Activated CD4-positive, alpha-beta memory T cell treated with anti-CD3 and anti-CD28 coated beads, Interleukin-2, amount 10 ng/mL, durations not matched to agents 7 days and 5 days (primary cell): ENCODE measurements around the gene MCC. TPM values are rescaled to one million over a fixed set of nuclear protein-coding genes. Genes with fewer than 3 reads are reported as not detected.
"Not testable (repeated sequence)": the region's sequence is repeated elsewhere in the genome, so short reads cannot be mapped to it uniquely, and the experiment has no call there.

ENCODE experiments used
- CTCF ChIA-PET: fragments of 350-600 bp; sonication (Branson Sonifier 250); formaldehyde crosslinking; loops from one replicate; lab custom pipeline; 2021; ENCODE audit warnings: antibody characterized with exemption, inconsistent platforms; lab: Charles Lee
- POLR2A ChIA-PET: fragments of 350-600 bp; sonication (Branson Sonifier 250); formaldehyde crosslinking; loops from one replicate; lab custom pipeline; 2021; ENCODE audit warnings: antibody characterized with exemption; lab: Charles Lee
- DNase-seq: peaks from one replicate; pipeline ENCODE4 v3.0.0-alpha.2; 2020
- H3K27ac Mint-ChIP-seq: one replicate; pipeline ENCODE4 v1.8.0; 2021; ENCODE audit warnings: mild to moderate bottlenecking, mixed read lengths
- H3K27me3 Mint-ChIP-seq: one replicate; pipeline ENCODE4 v1.8.0; 2021; ENCODE audit warnings: mixed read lengths
- H3K36me3 Mint-ChIP-seq: one replicate; pipeline ENCODE4 v1.8.0; 2021; ENCODE audit warnings: low read depth, mixed read lengths
- H3K4me1 Mint-ChIP-seq: one replicate; pipeline ENCODE4 v1.8.0; 2021; ENCODE audit warnings: mixed read lengths
- H3K4me3 Mint-ChIP-seq: one replicate; pipeline ENCODE4 v1.8.0; 2021; ENCODE audit warnings: mild to moderate bottlenecking, mixed read lengths
- H3K9me3 Mint-ChIP-seq: one replicate; pipeline ENCODE4 v1.8.0; 2021; ENCODE audit warnings: mixed read lengths
- total RNA-seq, 2 experiments: library from RNA; stranded (reverse); gene quantifications; one replicate each; pipeline ENCODE4 v1.2.3, GENCODE V29; 2021

The MCC gene
- total RNA-seq, 2 experiments from 2014 or later, result 8.6 to 10.4 TPM

DNA sequence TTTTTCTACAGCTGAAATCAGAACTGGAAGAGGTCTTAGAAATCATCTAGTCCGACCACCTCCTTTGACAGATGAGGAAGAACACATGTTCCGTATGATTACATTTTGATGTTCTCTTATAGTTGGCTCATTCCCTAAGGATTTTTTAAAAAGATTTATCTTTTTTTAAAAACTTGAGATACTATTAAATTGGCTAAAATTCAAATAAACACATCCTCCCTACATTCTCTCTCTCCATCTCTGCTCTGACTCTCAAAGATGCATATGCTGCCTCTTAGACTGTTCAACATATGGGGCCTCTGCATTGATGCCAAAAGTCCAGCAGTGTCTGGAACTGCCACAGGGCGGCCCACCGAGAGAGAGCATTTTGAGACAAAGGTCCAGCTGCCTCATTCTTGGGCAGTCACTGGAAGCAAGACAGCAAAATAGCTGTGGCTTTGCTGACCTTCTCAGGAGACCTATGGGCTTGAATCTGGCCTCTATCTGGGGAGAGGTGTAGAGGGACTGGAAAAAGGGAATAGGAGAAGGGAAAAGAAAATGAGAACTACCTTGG, 40.7 kb downstream of the MCC start:
- Mint-ChIP-seq H3K4me3 (no peak overlapping the region), H3K4me1 (peaks cover 13% of the 10 kb centered on the region), H3K27ac (no peak overlapping the region), H3K9me3 (no peaks in the 10 kb centered on the region), H3K36me3 (no peaks in the 10 kb centered on the region), H3K27me3 (peaks cover 24% of the 10 kb centered on the region)
- ChIA-PET CTCF (no interaction called here), POLR2A (no interaction called here)
- no peak for DNase-seq

DNA sequence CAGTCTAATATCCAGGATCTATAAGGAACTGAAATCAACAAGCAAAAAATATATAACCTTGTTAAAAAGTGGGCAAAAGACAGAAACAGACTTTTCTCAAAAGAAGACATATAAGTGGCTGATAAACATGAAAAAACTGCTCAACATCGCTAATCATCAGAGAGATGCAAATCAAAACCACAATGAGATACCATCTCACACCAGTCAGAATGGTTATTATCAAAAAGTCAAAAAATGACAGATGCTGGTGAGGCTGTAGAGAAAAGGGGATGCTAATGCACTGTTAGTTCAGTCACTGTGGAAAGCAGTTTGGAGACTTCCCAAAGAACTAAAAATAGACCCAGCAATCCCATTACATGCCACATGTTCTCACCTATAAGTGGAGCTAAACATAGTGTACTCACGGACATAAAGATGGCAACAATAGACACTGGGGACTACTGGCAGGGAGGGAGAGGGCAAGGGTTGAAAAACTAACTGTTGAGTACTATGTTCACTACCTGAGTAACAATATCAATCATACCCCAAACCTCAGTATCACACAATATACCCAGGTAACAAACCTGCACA, 41.8 kb downstream of the MCC start:
- H3K27me3 Mint-ChIP-seq, result peaks cover 26% of the 10 kb centered on the region
- peaks cover 13% of the 10 kb centered on the region for H3K4me1 Mint-ChIP-seq
- no peak overlapping the region for H3K27ac Mint-ChIP-seq
- no peaks in the 10 kb centered on the region for H3K36me3 Mint-ChIP-seq
- H3K4me3 Mint-ChIP-seq, result no peak overlapping the region
- H3K9me3 Mint-ChIP-seq, result no peaks in the 10 kb centered on the region
- POLR2A ChIA-PET, result no interaction called here
- CTCF ChIA-PET, result no interaction called here
- DNase-seq, result no peak

DNA sequence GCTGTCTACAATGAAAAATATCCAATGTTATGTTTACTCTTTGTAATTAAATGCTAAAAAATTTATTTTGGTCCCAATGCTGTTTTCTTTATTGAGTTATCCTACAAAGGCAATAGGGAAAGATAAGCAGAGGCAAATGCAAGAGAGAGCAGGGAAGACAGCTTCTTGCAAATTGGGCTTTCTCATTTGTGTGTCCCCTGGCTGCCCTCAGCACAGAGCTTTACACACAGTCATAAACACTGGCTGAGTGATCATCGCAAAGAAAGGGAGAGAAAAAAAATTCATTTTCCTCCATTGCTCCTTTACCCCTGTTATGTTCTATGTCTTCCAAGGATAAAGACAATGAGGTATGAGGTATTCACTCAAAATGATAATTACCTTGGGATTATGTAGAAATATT, 51.1 kb downstream of the MCC start:
- POLR2A ChIA-PET, result no interaction called here
- H3K27ac Mint-ChIP-seq, result no peak overlapping the region
- peaks cover 8% of the 10 kb centered on the region for H3K27me3 Mint-ChIP-seq
- H3K4me3 Mint-ChIP-seq, result no peak overlapping the region
- no peak for DNase-seq
- H3K4me1 Mint-ChIP-seq, result no peaks in the 10 kb centered on the region
- CTCF ChIA-PET, result no interaction called here
- H3K9me3 Mint-ChIP-seq, result no peaks in the 10 kb centered on the region
- no peaks in the 10 kb centered on the region for H3K36me3 Mint-ChIP-seq

DNA sequence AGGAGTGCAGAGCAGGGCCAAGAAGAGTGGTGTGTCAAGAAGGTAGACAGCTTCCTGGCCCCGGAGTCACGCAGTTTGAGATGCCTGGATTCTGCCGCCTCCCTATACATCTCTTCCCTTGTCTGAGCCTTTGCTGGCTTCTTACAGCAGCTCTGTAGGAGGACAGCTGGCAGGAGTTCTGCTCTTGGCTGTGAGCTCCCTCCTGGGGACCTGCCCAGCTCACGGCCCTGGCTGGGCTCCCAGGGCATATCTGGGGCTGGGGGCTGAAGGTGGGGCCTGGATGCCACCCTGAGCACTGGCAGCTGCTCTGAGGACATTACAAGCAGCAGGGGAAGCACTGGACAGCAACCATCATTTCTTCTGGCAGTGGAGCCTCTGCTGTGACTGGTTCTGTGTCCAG, 52.7 kb downstream of the MCC start:
- Mint-ChIP-seq H3K4me3 (no peak overlapping the region), H3K27ac (no peak overlapping the region), H3K4me1 (no peaks in the 10 kb centered on the region), H3K36me3 (no peaks in the 10 kb centered on the region), H3K27me3 (peaks cover 8% of the 10 kb centered on the region), H3K9me3 (no peaks in the 10 kb centered on the region)
- CTCF ChIA-PET, result no interaction called here
- no peak for DNase-seq
- POLR2A ChIA-PET, result no interaction called here

DNA sequence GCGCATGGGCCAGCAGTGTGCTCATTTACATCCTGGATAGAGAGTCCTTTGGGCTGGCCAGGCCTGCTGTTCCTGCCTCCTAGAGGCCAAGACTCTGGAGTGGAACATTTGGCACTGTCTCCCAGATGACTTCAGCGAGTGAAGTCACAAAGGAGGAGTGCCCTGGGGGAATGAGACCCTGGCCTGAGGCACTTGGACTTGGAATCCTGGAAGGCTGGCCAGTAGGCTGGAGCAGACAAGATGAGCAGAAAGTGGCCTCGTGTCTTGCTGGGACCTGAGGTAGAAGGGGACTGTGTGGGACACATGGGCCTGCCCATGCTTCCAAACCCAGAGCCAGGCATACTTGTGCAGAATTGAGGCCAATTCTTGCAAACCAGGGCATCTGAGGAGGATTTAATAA, 53.4 kb downstream of the MCC start, which contains the start of gene TSSK1B:
Gene TSSK1B, minus strand, starts transcription at position 101 of the 400 bp plus-strand sequence. CDS start 150 bp downstream, outside the sequence.
- H3K9me3 Mint-ChIP-seq, result no peaks in the 10 kb centered on the region
- ChIA-PET POLR2A (no interaction called here), CTCF (no interaction called here)
- H3K4me1 Mint-ChIP-seq, result no peaks in the 10 kb centered on the region
- peaks cover 5% of the 10 kb centered on the region for H3K27me3 Mint-ChIP-seq
- no peak within 1 kb of the TSS for H3K27ac Mint-ChIP-seq
- no peak within 1 kb of the TSS for H3K4me3 Mint-ChIP-seq
- DNase-seq, result no peak
- H3K36me3 Mint-ChIP-seq, result no peaks in the 10 kb centered on the region

DNA sequence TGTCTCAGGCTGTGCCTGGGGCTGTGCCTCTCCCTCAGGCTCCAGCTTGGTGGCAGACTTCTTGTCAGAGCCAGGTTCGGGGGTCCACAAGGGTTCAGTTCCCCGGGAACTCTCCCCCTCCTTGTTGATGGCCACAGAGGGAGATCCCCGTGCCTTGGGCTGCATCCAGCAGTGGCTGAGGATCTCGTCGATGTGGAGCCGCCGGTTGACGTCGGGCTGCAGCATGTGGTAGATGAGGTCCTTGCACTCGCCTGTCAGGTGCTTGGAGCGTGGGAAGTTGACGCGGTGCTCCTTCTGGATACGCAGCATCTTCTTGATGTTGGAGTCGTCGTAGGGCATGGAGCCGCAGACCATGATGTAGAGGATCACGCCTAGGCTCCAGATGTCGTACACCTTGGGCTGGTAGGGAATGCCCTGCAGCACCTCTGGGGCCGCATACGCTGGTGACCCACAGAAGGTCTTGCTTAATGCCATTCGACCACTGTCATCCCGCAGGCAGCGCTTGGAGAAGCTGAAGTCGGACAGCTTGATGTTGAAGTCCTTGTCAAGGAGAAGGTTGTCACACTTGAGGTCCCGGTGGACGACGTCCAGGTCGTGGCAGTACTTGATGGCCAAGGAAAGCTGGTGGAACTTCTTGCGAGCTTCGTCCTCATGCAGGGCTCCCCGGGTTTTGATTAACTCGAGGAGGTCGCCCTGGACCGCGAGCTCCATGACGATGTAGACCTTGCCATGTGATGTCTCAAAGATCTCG, 54.2 kb downstream of the MCC start:
- no peaks in the 10 kb centered on the region for H3K36me3 Mint-ChIP-seq
- H3K4me3 Mint-ChIP-seq, result no peak overlapping the region
- H3K4me1 Mint-ChIP-seq, result no peaks in the 10 kb centered on the region
- POLR2A ChIA-PET, result no interaction called here
- CTCF ChIA-PET, result no interaction called here
- peaks cover 4% of the 10 kb centered on the region for H3K27me3 Mint-ChIP-seq
- DNase-seq, result no peak
- H3K9me3 Mint-ChIP-seq, result no peaks in the 10 kb centered on the region
- H3K27ac Mint-ChIP-seq, result no peak overlapping the region

DNA sequence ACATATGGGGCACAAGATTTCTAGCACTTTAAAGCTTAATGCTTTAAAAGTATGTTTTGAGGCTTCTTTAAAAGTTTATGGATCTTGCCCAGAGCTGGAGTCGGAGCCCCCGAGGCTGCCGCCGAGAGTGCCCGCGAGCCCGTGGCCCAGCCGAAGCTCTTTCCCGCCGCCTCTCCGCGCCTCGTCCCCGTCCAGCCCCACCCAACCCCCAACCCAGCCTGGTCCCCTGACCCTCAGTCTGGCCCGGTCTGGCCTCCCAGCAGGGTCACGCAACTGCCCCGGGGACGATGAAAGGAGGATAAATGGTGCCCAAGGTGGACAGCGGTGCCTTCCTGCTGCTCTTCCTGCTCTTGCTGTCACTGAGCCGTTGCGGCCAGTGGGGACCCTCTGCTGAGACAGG, 55.2 kb downstream of the MCC start:
- CTCF ChIA-PET, result interaction anchor here (0.9 kb wide), 1 partner anchor 29 kb away, joined by 3 read pairs; no protein-coding TSS in a partner anchor
- H3K9me3 Mint-ChIP-seq, result no peaks in the 10 kb centered on the region

DNA sequence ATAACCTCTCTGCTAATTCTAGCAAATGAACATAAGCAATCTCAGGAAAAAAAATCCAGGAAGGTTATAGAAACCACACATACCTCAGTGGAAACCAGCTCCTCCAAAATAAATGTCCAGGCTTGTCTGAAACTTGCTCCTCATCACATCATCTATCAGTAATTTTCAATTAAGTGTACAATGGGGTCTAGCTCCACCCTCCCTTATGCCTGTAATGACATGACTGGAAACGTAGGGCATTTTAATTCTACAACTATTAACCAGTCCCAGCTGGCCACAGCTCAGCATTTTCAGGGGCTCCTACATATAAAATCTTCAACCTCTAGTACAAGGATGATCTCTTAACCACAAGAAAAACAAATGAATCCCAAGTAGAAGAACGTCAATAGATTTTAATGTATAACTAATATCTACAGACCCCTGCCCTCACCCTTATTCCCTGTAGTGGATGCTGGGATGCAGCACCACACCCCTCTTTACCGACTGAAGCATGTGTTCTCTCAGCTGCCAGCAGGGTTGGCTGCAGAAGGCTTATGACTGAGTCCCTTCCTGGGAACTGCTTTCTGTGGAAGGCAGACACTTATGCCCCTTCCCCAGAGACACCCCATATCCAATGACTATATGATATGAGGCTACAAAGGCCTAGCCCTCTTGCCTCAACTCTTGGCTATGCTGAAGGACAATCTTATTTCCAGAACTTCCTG, 60.2 kb downstream of the MCC start:
- H3K27ac Mint-ChIP-seq, result no peak overlapping the region
- POLR2A ChIA-PET, result no interaction called here

More for the DNA sequence above, 55.2 kb downstream of the MCC start:
- Mint-ChIP-seq H3K27ac (no peak overlapping the region), H3K27me3 (peaks cover 4% of the 10 kb centered on the region), H3K4me1 (no peaks in the 10 kb centered on the region), H3K36me3 (no peaks in the 10 kb centered on the region), H3K4me3 (no peak overlapping the region)
- no peak for DNase-seq
- POLR2A ChIA-PET, result no interaction called here

DNA sequence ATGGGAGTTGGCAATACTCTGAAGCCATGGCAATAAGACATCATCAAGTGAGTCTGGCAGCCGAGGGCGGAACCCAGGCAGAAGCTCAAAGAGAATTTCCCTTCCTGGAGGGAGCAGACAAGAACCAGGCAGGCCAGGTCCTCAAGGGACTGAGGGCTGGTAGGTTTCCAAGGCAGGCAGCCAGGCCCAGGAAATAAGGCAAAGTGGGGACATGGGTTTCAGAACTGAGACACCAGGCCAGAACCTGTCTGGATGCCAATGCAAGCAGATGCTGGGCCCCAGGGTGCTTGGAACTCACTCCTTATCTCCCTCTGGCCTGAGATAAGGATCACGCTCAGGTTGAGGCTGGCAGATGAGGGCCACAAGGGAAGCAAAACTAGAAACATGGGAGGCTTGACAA, 62.3 kb downstream of the MCC start:
- Mint-ChIP-seq H3K4me1 (no peaks in the 10 kb centered on the region), H3K4me3 (no peak overlapping the region), H3K27ac (no peak overlapping the region), H3K9me3 (no peaks in the 10 kb centered on the region), H3K27me3 (no peaks in the 10 kb centered on the region), H3K36me3 (no peaks in the 10 kb centered on the region)
- ChIA-PET POLR2A (no interaction called here), CTCF (no interaction called here)
- no peak for DNase-seq

More for the DNA sequence above, 60.2 kb downstream of the MCC start:
- Mint-ChIP-seq H3K36me3 (no peaks in the 10 kb centered on the region), H3K4me3 (no peak overlapping the region), H3K4me1 (no peaks in the 10 kb centered on the region), H3K9me3 (no peaks in the 10 kb centered on the region), H3K27me3 (no peaks in the 10 kb centered on the region)
- CTCF ChIA-PET, result no interaction called here
- DNase-seq, result no peak

DNA sequence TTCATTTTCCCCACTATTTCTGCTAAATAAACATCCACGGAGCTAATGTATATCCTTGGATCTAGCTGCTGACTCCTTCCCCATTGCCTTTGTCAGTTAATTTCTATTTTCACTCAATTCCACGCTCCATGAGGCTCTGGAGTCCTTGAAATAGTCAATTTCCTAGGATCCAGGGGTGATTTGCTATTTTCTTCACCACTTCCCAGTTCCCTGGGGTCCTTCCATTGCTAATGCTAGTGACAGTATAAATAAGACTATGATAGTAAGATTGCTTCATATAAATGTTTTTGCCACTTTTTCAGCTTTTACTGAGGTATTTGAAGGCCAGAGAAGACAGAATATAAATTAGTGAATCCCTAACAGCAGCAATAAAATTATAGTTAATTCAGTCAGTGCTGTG, 66.6 kb downstream of the MCC start:
- no peaks in the 10 kb centered on the region for H3K4me1 Mint-ChIP-seq
- ChIA-PET POLR2A (no interaction called here), CTCF (no interaction called here)
- H3K36me3 Mint-ChIP-seq, result no peaks in the 10 kb centered on the region
- no peaks in the 10 kb centered on the region for H3K9me3 Mint-ChIP-seq
- DNase-seq, result no peak
- H3K27ac Mint-ChIP-seq, result no peak overlapping the region
- no peaks in the 10 kb centered on the region for H3K27me3 Mint-ChIP-seq
- H3K4me3 Mint-ChIP-seq, result no peak overlapping the region

DNA sequence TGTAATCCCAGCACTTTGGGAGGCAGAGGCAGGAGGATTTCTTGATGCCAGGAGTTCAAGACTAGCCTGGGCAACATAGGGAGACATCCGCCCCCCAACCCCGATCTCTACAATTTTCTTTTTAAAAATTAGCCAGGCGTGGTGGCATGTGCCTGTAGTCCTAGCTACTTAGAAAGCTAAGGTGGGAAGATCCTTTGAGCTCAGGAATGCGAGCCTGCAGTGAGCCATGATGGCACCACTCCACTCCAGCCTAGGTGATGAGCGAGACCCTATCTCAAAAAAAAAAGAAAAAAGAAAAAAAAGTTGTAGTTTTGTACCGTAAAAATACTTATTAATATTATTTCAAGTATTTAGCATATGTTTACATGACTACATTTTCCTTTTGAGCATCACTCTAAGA, 82.7 kb downstream of the MCC start:
- Mint-ChIP-seq H3K36me3 (no peaks in the 10 kb centered on the region), H3K27ac (no peak overlapping the region), H3K4me1 (no peaks in the 10 kb centered on the region), H3K27me3 (peaks cover 2% of the 10 kb centered on the region), H3K4me3 (no peak overlapping the region), H3K9me3 (peaks cover 1% of the 10 kb centered on the region)
- ChIA-PET CTCF (no interaction called here), POLR2A (no interaction called here)
- DNase-seq, result no peak

DNA sequence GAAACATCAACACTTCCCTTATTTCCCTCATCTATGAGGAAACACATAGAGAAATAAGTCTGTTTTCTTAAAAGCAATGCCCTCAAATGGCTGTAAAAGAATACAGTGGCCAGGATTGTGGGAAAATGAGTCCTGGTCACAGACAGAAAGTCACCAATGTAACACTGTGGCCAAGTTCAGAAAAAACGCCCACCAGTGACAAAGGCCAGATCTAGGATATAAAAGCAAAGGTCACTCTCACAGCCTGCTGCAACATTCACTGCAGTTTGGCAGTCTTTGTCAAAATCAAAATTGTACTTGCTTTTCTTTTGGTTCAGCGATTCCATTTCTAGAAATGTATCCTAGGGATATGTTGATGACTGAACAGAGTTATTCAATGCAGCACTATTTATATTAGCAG, 84.0 kb downstream of the MCC start:
- Mint-ChIP-seq H3K4me3 (no peak overlapping the region), H3K36me3 (no peaks in the 10 kb centered on the region), H3K4me1 (no peaks in the 10 kb centered on the region), H3K9me3 (no peaks in the 10 kb centered on the region), H3K27me3 (peaks cover 2% of the 10 kb centered on the region), H3K27ac (no peak overlapping the region)
- ChIA-PET CTCF (no interaction called here), POLR2A (no interaction called here)
- DNase-seq, result no peak

DNA sequence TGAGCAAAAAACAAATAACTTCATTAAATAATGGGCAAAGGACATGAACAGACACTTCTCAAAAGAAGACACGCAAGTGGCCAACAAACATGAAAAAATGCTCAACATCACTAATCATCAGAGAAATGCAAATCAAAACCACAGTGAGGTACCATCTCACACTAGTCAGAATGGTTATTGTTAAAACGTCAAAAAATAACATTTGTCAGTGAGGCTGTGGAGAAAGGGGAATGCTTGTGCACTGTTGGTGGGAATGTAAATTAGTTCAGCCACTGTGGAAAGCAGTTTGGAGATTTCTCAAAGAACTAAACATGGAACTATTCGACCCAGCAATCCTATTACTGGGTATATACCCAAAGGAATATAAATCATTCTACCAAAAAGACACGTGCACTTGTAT, 90.3 kb downstream of the MCC start:
- DNase-seq, H3K4me1 Mint-ChIP-seq, H3K27ac Mint-ChIP-seq, H3K4me3 Mint-ChIP-seq, POLR2A ChIA-PET, H3K36me3 Mint-ChIP-seq, H3K27me3 Mint-ChIP-seq, H3K9me3 Mint-ChIP-seq: not testable (repeated sequence)
- CTCF ChIA-PET, result interaction anchor here (0.6 kb wide), 1 partner anchor 197 kb away, joined by 3 read pairs; no protein-coding TSS in a partner anchor
